Measurements from ENCODE around the gene KIF2A.
"Not testable (repeated sequence)": the region's sequence is repeated elsewhere in the genome, so short reads cannot be mapped to it uniquely, and the experiment has no call there.

Gene KIF2A

GRCh38 chr5:62288118-62288517, 17.9 kb upstream of the KIF2A start:
- DNase-seq (ENCODE audit: low read depth), result no peak
- TF ChIP-seq, protein P1, sequence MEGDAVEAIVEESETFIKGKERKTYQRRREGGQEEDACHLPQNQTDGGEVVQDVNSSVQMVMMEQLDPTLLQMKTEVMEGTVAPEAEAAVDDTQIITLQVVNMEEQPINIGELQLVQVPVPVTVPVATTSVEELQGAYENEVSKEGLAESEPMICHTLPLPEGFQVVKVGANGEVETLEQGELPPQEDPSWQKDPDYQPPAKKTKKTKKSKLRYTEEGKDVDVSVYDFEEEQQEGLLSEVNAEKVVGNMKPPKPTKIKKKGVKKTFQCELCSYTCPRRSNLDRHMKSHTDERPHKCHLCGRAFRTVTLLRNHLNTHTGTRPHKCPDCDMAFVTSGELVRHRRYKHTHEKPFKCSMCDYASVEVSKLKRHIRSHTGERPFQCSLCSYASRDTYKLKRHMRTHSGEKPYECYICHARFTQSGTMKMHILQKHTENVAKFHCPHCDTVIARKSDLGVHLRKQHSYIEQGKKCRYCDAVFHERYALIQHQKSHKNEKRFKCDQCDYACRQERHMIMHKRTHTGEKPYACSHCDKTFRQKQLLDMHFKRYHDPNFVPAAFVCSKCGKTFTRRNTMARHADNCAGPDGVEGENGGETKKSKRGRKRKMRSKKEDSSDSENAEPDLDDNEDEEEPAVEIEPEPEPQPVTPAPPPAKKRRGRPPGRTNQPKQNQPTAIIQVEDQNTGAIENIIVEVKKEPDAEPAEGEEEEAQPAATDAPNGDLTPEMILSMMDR (conservative IDR thresholded peaks at IDR 0.05; ENCODE audit: low read length), result no peak

DNA sequence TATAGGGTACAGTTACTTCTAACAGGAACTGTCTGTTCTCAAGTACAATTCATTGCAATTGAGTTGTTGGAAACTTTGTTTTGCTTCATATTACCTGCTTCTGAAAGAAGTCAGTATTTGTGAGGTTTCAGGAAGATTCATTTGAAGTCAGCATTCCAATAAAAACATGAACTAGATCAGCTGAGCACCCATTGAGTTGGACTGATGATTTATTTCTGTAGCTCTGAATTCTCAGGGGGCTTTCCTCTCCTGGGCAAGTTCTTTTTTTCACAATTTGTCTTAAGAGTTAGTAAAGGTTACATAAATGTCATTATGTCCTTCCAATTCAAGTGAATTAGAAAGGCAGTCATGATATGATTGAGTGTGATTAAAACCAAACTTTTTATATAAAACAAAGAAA, 16.2 kb upstream of the KIF2A start:
- no peak overlapping the region for H3K4me3 ChIP-seq (ENCODE audit: low read length)
- no peak for DNase-seq (ENCODE audit: low read depth)
- TF ChIP-seq, protein P1 (conservative IDR thresholded peaks at IDR 0.05; ENCODE audit: low read length), result no peak

More at GRCh38 chr5:62288118-62288517, 17.9 kb upstream of the KIF2A start:
- H3K4me3 ChIP-seq (ENCODE audit: low read length), result no peak overlapping the region

GRCh38 chr5:62291829-62292228, 14.2 kb upstream of the KIF2A start:
- not testable (repeated sequence) for H3K4me3 ChIP-seq (ENCODE audit: low read length)

GRCh38 chr5:62296998-62297397, 9.0 kb upstream of the KIF2A start:
- DNase-seq (ENCODE audit: low read depth), result no peak
- no peak overlapping the region for H3K4me3 ChIP-seq (ENCODE audit: low read length)

More at GRCh38 chr5:62291829-62292228, 14.2 kb upstream of the KIF2A start:
- not testable (repeated sequence) for DNase-seq (ENCODE audit: low read depth)

GRCh38 chr5:62298118-62298517, 7.9 kb upstream of the KIF2A start:
- H3K4me3 ChIP-seq (ENCODE audit: low read length), result no peak overlapping the region
- TF ChIP-seq, protein P1 (conservative IDR thresholded peaks at IDR 0.05; ENCODE audit: low read length), result no peak
- DNase-seq (ENCODE audit: low read depth), result no peak

More at GRCh38 chr5:62296998-62297397, 9.0 kb upstream of the KIF2A start:
- TF ChIP-seq, protein P1 (conservative IDR thresholded peaks at IDR 0.05; ENCODE audit: low read length), result no peak

DNA sequence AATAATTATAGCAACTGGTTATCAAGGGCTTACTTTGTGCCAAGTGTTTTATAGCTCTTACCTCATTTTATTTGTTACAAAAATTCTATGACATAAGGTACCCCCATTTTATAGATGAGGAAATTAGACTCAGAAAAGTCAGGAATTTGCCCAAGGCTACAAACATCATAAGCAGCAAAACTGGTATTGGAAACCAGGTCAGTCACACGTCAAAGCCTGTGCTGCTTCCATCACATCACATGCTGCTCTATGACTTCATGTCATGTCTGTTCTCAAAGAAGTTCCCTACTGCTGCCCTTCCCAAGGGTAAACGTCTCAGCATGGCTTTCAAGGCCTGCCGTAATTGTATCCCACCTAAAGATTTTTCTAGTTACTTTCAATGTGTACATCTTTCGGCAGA, 6.9 kb upstream of the KIF2A start:
- H3K4me3 ChIP-seq (ENCODE audit: low read length), result no peak overlapping the region
- TF ChIP-seq, protein P1 (conservative IDR thresholded peaks at IDR 0.05; ENCODE audit: low read length), result no peak
- no peak for DNase-seq (ENCODE audit: low read depth)

GRCh38 chr5:62299600-62299999, 6.4 kb upstream of the KIF2A start:
- DNase-seq (ENCODE audit: low read depth), result no peak
- TF ChIP-seq, protein P1 (conservative IDR thresholded peaks at IDR 0.05; ENCODE audit: low read length), result no peak
- no peak overlapping the region for H3K4me3 ChIP-seq (ENCODE audit: low read length)

DNA sequence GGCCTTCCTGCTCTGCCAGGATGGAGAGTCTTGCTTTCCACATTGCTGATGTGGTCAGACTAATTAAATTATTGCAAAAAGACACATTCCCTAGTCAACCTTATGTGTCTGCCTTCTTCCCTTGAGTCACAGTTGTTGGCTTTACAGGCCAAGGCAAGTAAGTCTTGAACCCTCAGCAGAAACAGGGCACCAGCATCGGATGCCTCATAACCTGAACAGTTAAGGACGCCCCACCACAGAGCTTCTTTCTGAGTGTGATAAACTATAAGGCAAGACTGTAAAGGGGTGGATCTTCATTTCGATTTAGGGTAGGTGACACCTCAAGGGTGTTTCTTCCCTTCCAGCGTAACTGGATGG, 670 bp upstream of the KIF2A start:
- peak overlapping the region; percentile 70 for H3K4me3 ChIP-seq (ENCODE audit: low read length)
- TF ChIP-seq, protein P1 (conservative IDR thresholded peaks at IDR 0.05; ENCODE audit: low read length), result no peak
- DNase-seq (ENCODE audit: low read depth), result peak; percentile 27

Measured in AG10803 (cell line).